Liver (tissue), 9 donors: Measurements from ENCODE around the gene DMXL2. TPM values are rescaled to one million over a fixed set of nuclear protein-coding genes. Genes with fewer than 3 reads are reported as not detected.
"Not testable (repeated sequence)": the region's sequence is repeated elsewhere in the genome, so short reads cannot be mapped to it uniquely, and the experiment has no call there.

Experiments
- DNase-seq: peaks from one replicate; pipeline ENCODE4 v3.0.0-alpha.2; 2017; ENCODE audit warnings: low spot score
- H3K27ac ChIP-seq, 2 donors: one replicate each; pipeline ENCODE4 v1.7.0; 2013; ENCODE audit warnings: inconsistent platforms in 2 of 2, low read length in 2 of 2, control low read depth in 1 of 2, low read depth in 1 of 2, mild to moderate bottlenecking in 1 of 2
- H3K27me3 ChIP-seq, 4 donors: one replicate each; pipeline versions ENCODE4 v1.6.1 to v1.7.0; 2013; ENCODE audit warnings: low read length in 3 of 4, inconsistent platforms in 1 of 4, mild to moderate bottlenecking in 1 of 4, moderate library complexity in 1 of 4; ENCODE audit not compliant: control insufficient read depth in 4 of 4, insufficient read depth in 4 of 4
- H3K36me3 ChIP-seq, 4 donors: one replicate each; pipeline versions ENCODE4 v1.6.1 to v1.7.0; 2013; ENCODE audit warnings: low read length in 3 of 4, mild to moderate bottlenecking in 3 of 4, low read depth in 1 of 4, moderate library complexity in 1 of 4; ENCODE audit not compliant: control insufficient read depth in 4 of 4, insufficient read depth in 3 of 4
- H3K4me1 ChIP-seq, 4 donors: one replicate each; pipeline versions ENCODE4 v1.6.1 to v1.7.0; 2013; ENCODE audit warnings: low read length in 3 of 4, mild to moderate bottlenecking in 3 of 4, moderate library complexity in 1 of 4; ENCODE audit not compliant: control insufficient read depth in 4 of 4, insufficient read depth in 4 of 4
- H3K4me3 ChIP-seq, 3 donors: one replicate each; pipeline versions ENCODE4 v1.6.1 to v1.7.0; 2013; ENCODE audit warnings: low read length in 3 of 3, control low read depth in 1 of 3, low read depth in 1 of 3, mild to moderate bottlenecking in 1 of 3
- H3K9ac ChIP-seq, 2 donors: one replicate each; pipeline ENCODE4 v1.7.0; 2013; ENCODE audit warnings: low read length in 2 of 2, mild to moderate bottlenecking in 2 of 2, moderate library complexity in 2 of 2, control low read depth in 1 of 2, low read depth in 1 of 2
- H3K9me3 ChIP-seq, 4 donors: one replicate each; pipeline versions ENCODE4 v1.6.1 to v1.7.0; 2013; ENCODE audit warnings: low read length in 3 of 4; ENCODE audit not compliant: control insufficient read depth in 4 of 4
- ATF3 ChIP-seq: IDR thresholded peaks from 2 replicates; pipeline ENCODE4 v1.6.1; 2016; ENCODE audit warnings: antibody characterized with exemption
- EGR1 ChIP-seq, 2 donors: IDR thresholded peaks; 2 replicates each; pipeline ENCODE4 v1.6.1; 2016 to 2018; ENCODE audit warnings: antibody characterized with exemption in 2 of 2, low read depth in 2 of 2
- FOXA2 ChIP-seq: IDR thresholded peaks from 2 replicates; pipeline ENCODE4 v1.6.1; 2016; ENCODE audit warnings: antibody characterized with exemption
- GABPA ChIP-seq, 2 donors: IDR thresholded peaks in 1 of 2; conservative IDR thresholded peaks in 1 of 2; 2 replicates each; pipeline ENCODE4 v1.6.1; 2016; ENCODE audit warnings: antibody characterized with exemption in 2 of 2, mild to moderate bottlenecking in 1 of 2, moderate library complexity in 1 of 2
- HNF4G ChIP-seq: IDR thresholded peaks from 2 replicates; pipeline ENCODE4 v1.6.1; 2016; ENCODE audit warnings: antibody characterized with exemption
- JUND ChIP-seq, 2 donors: IDR thresholded peaks; 2 replicates each; pipeline ENCODE4 v1.6.1; 2016; ENCODE audit warnings: antibody characterized with exemption in 2 of 2
- NR2F2 ChIP-seq: IDR thresholded peaks from 2 replicates; pipeline ENCODE4 v1.6.1; 2016; ENCODE audit warnings: antibody characterized with exemption
- RXRA ChIP-seq, 2 donors: IDR thresholded peaks; 2 replicates each; pipeline ENCODE4 v1.6.1; 2017 to 2018; ENCODE audit warnings: antibody characterized with exemption in 2 of 2, mild to moderate bottlenecking in 1 of 2
- SP1 ChIP-seq: IDR thresholded peaks from 2 replicates; pipeline ENCODE4 v1.6.1; 2018; ENCODE audit warnings: antibody characterized with exemption, mild to moderate bottlenecking
- TAF1 ChIP-seq: conservative IDR thresholded peaks from 2 replicates; pipeline ENCODE4 v1.6.1; 2016; ENCODE audit warnings: antibody characterized with exemption, mild to moderate bottlenecking
- YY1 ChIP-seq: IDR thresholded peaks from 2 replicates; pipeline ENCODE4 v1.6.1; 2016; ENCODE audit warnings: antibody characterized with exemption, mild to moderate bottlenecking
- WGBS: extraction: QIAGEN DNeasy Blood & Tissue Kit; methylation state at CpG from one replicate; pipeline ENCODE4 v1.1.7; 2013; 5-methylcytosine and 5-hydroxymethylcytosine counted together
- polyA plus RNA-seq, 2 donors: library from polyadenylated mRNA; stranded (reverse) in 1 of 2; unstranded in 1 of 2; fragments of 200-250 nt in 1 of 2; fragments of >200 nt in 1 of 2; fragmentation: Nextera tagmentation in 1 of 2; extraction: Ambion mirVana in 1 of 2; gene quantifications; one replicate each; pipeline versions ENCODE4 v1.2.1 to v1.2.3, GENCODE V29; 2013 to 2015
- total RNA-seq, 2 donors: library from RNA; depleted of rRNA; stranded (reverse); fragments of >200 nt; gene quantifications; one replicate each; pipeline ENCODE4 v1.2.3, GENCODE V29; 2014
- TF ChIP-seq, protein P1 (sequence below): fragments of 150-350 bp; IDR thresholded peaks from 2 replicates; pipeline ENCODE4 v1.5.1; 2017; ENCODE audit warnings: improper control_type of control experiment, low read depth, low read length; ENCODE audit not compliant: missing input control
- TF ChIP-seq, protein P2 (sequence below): IDR thresholded peaks from 2 replicates; pipeline ENCODE4 v1.6.1; 2016; ENCODE audit warnings: antibody characterized with exemption
- donor health status: healthy.
- donor health status: healthy.
- donor health status: healthy.
- donor health status: healthy.
- donor health status: healthy.

Gene DMXL2
- total and polyA plus RNA-seq, 4 donors = 3.4 to 58.5 (median 17.6) TPM

DNA sequence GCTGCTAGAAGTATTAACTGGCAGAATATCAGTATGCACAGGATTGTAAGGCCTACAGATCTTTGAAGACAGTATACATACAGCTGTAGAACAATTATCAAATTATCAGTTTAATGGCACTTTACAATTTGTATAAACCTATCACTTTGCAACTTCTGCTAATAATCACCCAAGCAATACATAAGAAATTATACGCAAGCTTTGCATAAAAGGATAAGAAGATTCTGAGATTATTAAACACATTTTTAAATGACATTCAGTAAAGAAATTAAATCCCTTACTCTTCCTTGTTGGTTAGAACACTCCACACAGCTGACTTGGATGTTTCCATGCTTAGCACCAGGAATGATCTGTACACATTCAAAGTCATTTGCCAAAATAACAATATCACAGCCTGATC, 46.8 kb downstream of the DMXL2 start:
- H3K9me3 ChIP-seq = no peaks in the 10 kb centered on the region
- no peak for DNase-seq
- H3K4me1 ChIP-seq = peaks cover 0 to 4% (median 0%) of the 10 kb centered on the region in 4 donors
- no peak overlapping the region for H3K9ac ChIP-seq
- 100% methylated on average over 1 of the region's 1 CpG for WGBS
- H3K36me3 ChIP-seq = no peaks in the 10 kb centered on the region
- no peak for TF ChIP-seq JUND (IDR thresholded peaks at IDR 0.05)
- TF ChIP-seq, protein P1, sequence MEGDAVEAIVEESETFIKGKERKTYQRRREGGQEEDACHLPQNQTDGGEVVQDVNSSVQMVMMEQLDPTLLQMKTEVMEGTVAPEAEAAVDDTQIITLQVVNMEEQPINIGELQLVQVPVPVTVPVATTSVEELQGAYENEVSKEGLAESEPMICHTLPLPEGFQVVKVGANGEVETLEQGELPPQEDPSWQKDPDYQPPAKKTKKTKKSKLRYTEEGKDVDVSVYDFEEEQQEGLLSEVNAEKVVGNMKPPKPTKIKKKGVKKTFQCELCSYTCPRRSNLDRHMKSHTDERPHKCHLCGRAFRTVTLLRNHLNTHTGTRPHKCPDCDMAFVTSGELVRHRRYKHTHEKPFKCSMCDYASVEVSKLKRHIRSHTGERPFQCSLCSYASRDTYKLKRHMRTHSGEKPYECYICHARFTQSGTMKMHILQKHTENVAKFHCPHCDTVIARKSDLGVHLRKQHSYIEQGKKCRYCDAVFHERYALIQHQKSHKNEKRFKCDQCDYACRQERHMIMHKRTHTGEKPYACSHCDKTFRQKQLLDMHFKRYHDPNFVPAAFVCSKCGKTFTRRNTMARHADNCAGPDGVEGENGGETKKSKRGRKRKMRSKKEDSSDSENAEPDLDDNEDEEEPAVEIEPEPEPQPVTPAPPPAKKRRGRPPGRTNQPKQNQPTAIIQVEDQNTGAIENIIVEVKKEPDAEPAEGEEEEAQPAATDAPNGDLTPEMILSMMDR = no peak
- TF ChIP-seq HNF4G = no peak
- TF ChIP-seq TAF1 = no peak
- no peak for TF ChIP-seq YY1
- TF ChIP-seq, protein P2, sequence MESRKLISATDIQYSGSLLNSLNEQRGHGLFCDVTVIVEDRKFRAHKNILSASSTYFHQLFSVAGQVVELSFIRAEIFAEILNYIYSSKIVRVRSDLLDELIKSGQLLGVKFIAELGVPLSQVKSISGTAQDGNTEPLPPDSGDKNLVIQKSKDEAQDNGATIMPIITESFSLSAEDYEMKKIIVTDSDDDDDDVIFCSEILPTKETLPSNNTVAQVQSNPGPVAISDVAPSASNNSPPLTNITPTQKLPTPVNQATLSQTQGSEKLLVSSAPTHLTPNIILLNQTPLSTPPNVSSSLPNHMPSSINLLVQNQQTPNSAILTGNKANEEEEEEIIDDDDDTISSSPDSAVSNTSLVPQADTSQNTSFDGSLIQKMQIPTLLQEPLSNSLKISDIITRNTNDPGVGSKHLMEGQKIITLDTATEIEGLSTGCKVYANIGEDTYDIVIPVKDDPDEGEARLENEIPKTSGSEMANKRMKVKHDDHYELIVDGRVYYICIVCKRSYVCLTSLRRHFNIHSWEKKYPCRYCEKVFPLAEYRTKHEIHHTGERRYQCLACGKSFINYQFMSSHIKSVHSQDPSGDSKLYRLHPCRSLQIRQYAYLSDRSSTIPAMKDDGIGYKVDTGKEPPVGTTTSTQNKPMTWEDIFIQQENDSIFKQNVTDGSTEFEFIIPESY = no peak
- TF ChIP-seq RXRA (IDR thresholded peaks at IDR 0.05) = no peak
- TF ChIP-seq FOXA2 = no peak
- TF ChIP-seq SP1 = no peak
- TF ChIP-seq NR2F2 = no peak
- no peak for TF ChIP-seq ATF3
- TF ChIP-seq GABPA (IDR thresholded peaks at IDR 0.05 in 1 of 2, conservative IDR thresholded peaks at IDR 0.05 in 1 of 2) = no peak
- no peak for TF ChIP-seq EGR1 (IDR thresholded peaks at IDR 0.05; ENCODE audit: low read depth in 2 of 2)
- no peak overlapping the region for H3K27ac ChIP-seq
- H3K27me3 ChIP-seq = no peaks in the 10 kb centered on the region
- H3K4me3 ChIP-seq = no peak overlapping the region

- not testable (repeated sequence) for H3K9ac ChIP-seq, H3K27ac ChIP-seq, DNase-seq, H3K9me3 ChIP-seq, H3K36me3 ChIP-seq, H3K4me1 ChIP-seq, H3K4me3 ChIP-seq, H3K27me3 ChIP-seq
- WGBS = 94% methylated on average over 2 of the region's 2 CpGs
These were observed 49.2 kb downstream of the DMXL2 start for GRCh38 chr15:51573352-51573751.

GRCh38 chr15:51568939-51569784, 53.4 kb downstream of the DMXL2 start:
- not testable (repeated sequence) for H3K4me3 ChIP-seq
- 78% methylated on average over 18 of the region's 18 CpGs for WGBS

More at GRCh38 chr15:51568939-51569784, 53.4 kb downstream of the DMXL2 start:
- H3K27ac ChIP-seq, H3K27me3 ChIP-seq, H3K9ac ChIP-seq, H3K36me3 ChIP-seq, H3K9me3 ChIP-seq, H3K4me1 ChIP-seq: not testable (repeated sequence)
- DNase-seq = peak; percentile 36
